GM18861 (cell line): Measurements from ENCODE around the gene CRACR2A.

Experiments
- ATAC-seq: cut with Tn5 transposase; IDR thresholded peaks from one replicate; pipeline ENCODE4 v1.9.1; 2021; ENCODE audit not compliant: unreplicated experiment

The CRACR2A gene

GRCh38 chr12:3651585-3652424 is 101.1 kb downstream of the CRACR2A start:
- ATAC-seq: no peak

GRCh38 chr12:3647504-3647903 is 105.4 kb downstream of the CRACR2A start:
- ATAC-seq: no peak

GRCh38 chr12:3646561-3647241 is 106.2 kb downstream of the CRACR2A start:
- ATAC-seq: no peak

GRCh38 chr12:3645091-3645490 is 107.8 kb downstream of the CRACR2A start:
- no peak for ATAC-seq

GRCh38 chr12:3644104-3644503 is 108.8 kb downstream of the CRACR2A start:
- ATAC-seq: no peak

- ATAC-seq: no peak
These were observed 111.4 kb downstream of the CRACR2A start for GRCh38 chr12:3641428-3642018.

DNA sequence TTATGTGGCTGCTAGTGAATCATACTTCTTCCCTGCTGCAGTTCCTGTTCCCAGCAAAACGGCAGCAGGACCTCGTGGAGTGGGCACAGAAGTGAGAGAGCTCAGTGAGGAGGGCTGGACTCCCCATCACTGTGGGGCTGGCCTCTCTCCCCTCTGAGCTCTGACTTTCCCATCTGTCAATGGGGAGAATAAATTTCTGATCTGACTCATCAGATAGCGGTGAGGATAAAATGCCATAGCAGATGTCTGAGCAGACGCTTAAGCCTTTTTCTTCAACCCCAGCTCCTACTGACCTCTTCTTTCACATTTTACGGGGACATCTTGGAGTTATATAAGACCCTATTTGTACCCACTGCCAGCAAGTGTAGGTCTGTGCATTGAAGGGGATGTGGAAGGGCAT is 116.6 kb downstream of the CRACR2A start:
- ATAC-seq: no peak

- ATAC-seq: no peak
These were observed 118.6 kb downstream of the CRACR2A start for GRCh38 chr12:3634348-3634747.

GRCh38 chr12:3633396-3633795 is 119.5 kb downstream of the CRACR2A start:
- no peak for ATAC-seq

DNA sequence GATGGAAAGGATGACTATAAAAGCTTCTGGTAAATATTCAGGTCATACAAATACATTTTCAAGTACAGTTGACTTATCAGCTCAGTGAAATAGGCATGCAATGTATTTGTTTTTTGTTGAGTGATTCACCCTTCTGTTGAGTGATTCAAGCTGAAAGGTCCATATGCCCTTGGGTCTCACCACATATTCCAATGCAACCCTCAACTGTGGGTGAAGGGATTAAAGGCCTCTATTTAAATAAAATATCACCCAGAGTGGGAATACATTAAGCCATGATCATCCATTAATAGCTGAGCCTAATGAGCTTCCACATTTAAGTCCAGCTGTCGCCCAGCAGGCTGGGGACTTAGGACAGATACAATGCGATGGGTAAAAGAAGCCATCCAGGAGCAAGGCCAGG is 120.2 kb downstream of the CRACR2A start:
- ATAC-seq: no peak

DNA sequence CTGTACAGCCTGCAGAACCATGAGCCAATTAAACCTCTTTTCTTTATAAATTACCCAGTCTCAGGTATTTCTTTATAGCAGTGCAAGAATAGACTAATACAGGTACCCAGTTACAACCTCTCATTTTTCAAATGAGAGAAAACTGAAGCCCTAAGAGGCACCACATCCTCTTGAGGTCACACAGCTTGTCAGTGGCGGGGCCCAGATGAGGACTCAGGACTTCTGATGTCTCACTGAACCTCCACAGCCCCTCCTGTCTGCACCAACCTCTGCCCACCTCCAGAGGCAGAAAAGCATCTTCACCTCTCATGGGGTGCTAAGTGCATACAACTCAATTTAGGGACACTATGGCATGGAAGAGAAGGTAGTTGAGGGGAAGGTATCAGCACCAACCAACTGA is 120.7 kb downstream of the CRACR2A start:
- ATAC-seq: no peak

DNA sequence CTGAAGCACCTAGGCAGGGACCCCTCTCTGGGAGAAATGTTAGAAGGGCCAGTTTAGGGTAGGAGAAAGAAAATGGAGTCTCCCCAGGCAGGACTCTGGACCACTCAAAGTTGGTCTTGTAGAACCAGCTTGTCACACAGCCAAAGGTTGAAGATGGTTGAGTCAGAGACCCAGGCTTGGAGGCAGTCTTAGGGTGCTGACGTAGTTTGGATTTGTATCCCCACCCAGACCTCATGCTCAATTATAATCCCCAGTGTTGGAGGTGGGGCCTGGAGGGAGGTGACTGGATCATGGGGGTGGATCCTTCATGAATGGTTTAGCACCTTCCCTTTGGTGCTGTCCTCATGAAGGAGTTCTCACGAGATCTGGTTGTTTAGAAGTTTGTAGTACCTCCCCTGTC is 121.2 kb downstream of the CRACR2A start:
- no peak for ATAC-seq

DNA sequence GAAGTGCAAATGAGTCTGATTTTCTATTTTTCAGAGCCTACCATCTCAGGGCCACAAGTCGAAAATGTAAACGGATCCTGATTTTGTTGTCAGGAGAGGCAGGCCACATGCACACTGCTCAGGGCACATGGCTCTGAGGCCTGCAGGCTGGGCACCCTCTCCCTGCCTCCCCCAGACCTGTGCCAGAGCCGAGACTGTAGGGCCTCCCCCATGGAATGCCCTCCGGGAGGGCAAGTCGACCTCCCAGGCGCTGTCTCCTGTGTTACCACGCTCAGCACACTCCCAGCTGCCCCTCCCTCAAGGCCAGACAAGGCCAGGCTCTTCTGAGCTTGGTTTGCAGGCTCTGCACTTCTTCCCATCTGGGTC is 121.7 kb downstream of the CRACR2A start:
- no peak for ATAC-seq

DNA sequence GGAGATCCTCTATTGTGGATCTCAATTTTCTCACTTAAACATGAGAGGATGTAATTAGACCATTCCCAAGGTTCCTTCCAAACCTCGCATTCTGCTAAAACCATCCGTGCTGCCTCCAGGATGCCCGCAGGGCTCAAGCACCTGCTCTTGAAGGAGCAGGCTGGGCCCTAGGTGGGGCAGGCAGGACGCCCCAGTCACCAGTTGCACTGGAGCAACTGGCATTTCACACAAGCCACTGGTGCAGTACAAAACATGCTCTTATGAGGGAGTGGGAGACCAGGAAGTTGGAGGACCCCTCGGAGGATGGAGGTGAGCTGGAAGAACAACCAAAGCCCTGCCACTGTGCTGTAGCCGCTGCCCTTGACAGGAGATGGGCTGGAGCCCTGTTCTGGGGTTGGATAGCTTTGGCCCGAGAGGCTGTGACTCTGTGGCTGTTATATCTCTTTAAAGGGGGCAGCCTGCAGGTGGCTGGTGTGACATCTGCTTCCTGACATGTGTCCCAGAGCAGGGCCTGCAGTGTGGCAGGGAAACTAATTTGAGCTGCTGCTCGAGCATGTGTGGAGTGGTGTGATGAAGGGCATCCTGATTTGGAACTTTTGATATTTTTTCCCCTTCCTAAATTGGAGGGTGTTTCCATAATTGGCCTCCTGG is 122.2 kb downstream of the CRACR2A start:
- no peak for ATAC-seq

DNA sequence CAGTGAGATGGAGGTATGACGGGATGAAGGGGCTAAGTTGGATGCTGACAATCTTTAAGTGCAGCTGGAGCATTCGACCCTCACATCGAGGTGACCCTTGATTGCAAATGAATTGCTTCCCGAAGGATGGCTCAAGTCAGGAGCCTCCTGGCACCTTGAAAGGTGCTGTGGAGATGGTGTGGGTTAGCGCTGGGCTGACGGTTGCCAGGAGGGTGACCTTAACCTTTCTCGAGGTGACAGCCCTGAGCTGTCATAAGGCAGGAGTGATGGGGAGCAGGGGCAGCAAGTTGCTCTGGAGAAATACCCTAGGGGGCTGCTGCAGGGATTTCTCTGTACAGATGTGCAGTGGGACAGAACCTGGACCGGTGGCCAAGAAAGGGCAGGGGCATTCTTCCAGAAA is 122.8 kb downstream of the CRACR2A start:
- no peak for ATAC-seq

DNA sequence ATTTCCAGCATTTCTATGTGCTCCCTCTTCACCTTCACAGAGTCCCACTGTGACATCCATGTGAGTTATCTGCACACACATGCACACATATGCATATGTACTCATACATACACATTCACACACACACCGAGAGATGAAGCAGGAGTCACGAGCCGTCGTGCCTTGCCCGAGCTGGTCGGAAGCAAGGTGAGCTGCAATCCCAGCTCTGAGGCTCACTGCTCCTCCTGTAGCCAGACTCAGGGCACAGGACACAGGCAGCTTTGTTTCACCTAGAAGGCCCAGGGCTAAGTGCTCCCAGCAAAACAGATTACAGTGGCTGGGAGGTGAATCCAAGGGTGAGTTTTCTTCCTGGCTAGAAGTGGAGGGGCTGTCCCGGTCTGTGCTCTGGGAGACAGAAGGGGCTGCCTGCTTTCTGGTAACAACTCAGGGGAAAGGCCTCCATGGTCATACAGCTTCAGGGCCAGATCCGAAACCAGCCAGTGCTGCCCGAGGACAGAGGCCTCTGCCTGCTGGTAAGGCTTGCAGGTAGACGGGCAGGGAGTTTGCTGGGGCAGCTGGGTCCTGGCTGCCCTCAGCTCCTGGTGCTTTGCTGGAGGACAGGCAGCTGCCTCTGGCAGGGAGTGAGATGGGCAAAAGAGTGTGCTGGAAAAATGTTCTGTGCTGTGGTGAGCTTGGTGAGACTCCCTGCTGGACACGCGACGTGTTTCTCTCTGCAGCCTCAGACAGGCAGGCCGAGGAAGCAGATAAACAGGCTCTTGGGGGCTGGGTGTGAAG is 123.7 kb downstream of the CRACR2A start:
- ATAC-seq: no peak

- no peak for ATAC-seq
These were observed 124.3 kb downstream of the CRACR2A start for GRCh38 chr12:3628629-3629028.

- ATAC-seq: no peak
These were observed 125.6 kb downstream of the CRACR2A start for GRCh38 chr12:3627336-3627735.

- ATAC-seq: no peak
These were observed 128.6 kb downstream of the CRACR2A start for GRCh38 chr12:3624273-3624672.

DNA sequence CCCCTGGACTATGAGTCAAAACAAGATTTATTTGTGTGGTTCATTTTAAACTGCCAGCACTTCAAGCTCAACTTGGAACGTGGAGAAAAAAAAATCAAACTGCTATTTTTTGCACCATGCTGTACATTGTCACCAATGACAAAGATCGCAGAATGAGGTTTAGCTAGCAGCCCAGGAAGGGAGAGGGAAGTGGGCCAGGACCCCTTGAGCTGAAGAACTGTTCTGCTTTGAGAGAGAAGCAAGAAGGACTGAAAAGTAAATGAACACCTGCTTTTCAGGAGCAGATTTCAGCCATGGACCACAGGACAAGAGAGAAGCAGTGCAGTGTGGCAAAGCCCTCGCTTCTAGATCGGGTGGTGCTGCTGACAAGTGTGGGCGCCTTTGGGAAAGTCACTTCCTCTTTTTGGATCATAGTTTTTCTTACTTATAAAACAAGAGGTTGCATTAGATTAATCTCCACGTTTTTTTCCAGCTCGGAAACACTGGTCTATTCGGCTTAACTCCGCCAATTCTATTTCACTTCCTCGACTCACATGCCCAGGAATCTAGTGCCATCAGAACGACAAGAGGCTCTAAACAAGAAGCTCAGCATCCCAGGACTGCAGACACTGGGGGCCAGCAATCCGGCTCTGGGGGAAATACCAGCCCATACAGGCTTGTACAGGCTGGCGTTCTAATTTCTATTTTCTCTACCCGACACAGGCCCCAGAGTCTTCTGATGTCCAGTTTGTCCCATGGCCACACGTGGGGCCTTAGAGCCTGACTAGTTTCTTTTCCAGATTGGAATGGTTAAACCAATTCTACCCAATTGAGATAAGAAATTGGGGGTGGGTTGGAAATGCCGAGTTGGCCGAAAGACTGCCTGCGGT is 129.9 kb downstream of the CRACR2A start:
- ATAC-seq: no peak
